GM12875 (cell line): ENCODE results near the gene DOCK11.

Source experiments
- H3K4me3 ChIP-seq: one replicate; pipeline ENCODE4 v1.5.1; 2011; ENCODE audit warnings: low read depth, low read length, control low read depth
- CTCF ChIP-seq: IDR thresholded peaks from 2 replicates; pipeline ENCODE4 v1.5.1; 2011; ENCODE audit warnings: low read depth, mild to moderate bottlenecking, control low read depth, inconsistent platforms, low read length, moderate library complexity, borderline replicate concordance; ENCODE audit not compliant: insufficient read depth

The DOCK11 gene

DNA sequence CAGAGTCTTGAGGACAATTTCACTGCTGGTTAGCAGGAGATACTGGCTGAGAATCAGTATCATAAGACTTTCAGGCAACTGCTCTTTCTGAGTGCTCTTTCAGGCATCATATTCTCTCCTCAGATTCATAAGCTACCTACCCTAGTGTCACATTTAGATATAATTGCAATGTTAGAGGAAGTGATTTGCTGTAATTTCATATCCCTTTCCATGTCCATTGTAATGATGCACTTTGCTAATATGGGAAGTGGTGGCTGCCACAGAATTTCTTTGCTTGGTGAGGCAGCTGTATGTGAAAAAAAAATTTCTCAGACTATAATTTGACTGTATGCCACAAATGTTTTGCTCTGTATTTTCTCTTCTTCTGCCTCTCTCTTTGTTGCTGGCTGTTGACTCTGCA lies 63.3 kb downstream of the DOCK11 start:
- no peak for TF ChIP-seq CTCF
- no peak overlapping the region for H3K4me3 ChIP-seq

- TF ChIP-seq CTCF, result no peak
- no peak overlapping the region for H3K4me3 ChIP-seq
These were observed 64.9 kb downstream of the DOCK11 start for GRCh38 chrX:118560489-118560888.

DNA sequence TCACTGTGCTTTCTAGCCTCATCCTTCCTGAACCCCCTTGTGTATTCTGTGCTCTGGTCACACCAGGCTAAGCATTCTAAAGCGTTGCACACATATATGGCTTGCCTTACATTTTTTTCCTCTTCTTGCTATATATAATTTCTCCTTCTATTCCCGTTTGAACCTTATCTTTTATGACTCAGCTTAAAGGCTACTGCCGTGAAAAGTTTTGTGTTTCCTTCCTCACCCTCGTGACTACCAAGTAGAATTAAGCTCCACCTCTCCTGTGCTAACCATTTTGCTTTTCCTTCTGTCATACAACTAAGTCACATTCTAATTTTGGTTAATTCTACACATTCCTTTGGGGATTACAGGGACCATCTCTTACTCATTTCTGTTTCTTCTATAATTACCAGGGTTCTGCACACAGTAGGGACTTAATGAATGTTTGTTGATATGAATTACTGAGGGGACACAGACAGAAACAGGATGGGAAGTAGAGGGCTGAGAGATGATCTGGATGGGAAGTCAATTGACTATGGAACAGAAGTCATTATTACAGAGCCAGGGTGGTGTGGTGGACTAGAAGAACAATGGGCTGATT lies 67.1 kb downstream of the DOCK11 start:
- TF ChIP-seq CTCF, result no peak
- H3K4me3 ChIP-seq, result no peak overlapping the region

DNA sequence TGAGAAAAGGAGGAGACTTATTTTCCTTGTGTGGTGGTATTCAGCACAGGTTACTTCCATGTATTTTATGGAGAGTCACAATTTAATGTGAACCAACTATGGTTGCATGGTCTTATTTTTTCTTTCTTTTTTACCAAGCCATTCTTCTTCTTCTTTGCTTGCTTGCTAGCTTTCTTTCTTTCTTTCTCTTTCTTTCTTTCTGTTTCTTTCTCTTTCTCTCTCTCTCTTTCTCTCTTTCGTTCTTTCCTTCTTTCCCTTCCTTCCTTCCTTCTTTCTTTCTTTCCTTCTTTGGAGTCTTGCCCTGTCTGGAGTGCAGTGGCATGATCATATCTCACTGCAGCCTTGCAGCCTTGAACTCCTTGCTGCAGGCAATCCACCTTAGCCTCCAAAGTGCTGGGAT lies 68.9 kb downstream of the DOCK11 start:
- H3K4me3 ChIP-seq, result no peak overlapping the region
- no peak for TF ChIP-seq CTCF

DNA sequence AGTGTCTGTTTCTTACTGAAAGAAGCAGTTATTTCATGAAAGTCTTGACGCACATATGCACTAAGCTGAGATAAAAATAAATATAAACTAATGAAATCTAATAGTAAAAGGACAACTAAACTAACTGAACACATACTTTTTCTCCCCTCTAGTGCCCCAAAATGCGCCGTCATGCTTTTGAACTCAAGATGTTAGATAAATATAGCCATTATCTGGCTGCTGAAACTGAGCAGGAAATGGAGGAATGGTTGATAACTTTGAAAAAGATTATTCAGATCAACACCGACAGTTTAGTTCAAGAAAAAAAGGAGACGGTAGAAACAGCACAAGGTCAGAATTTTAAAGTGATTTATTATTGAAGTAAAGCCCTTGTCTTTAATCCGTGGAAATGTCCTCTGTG lies 70.2 kb downstream of the DOCK11 start:
- no peak for TF ChIP-seq CTCF
- H3K4me3 ChIP-seq, result no peak overlapping the region

DNA sequence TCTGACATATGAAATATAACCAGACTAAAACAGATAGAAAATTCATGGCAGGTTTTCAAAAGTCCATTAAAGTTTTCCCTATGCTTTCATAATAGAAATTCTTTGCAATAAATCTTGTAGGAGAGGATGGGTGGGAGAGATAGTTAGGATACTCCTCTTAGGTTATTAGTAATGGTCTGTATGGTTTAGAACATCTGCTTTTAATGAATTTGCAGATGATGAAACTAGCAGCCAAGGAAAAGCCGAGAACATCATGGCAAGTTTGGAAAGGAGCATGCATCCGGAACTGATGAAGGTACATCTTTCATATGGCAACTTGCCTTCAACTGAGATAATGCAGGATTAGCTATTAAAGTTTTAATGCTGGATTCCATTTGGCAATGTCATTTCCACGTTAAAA lies 70.7 kb downstream of the DOCK11 start:
- H3K4me3 ChIP-seq, result no peak overlapping the region
- no peak for TF ChIP-seq CTCF

DNA sequence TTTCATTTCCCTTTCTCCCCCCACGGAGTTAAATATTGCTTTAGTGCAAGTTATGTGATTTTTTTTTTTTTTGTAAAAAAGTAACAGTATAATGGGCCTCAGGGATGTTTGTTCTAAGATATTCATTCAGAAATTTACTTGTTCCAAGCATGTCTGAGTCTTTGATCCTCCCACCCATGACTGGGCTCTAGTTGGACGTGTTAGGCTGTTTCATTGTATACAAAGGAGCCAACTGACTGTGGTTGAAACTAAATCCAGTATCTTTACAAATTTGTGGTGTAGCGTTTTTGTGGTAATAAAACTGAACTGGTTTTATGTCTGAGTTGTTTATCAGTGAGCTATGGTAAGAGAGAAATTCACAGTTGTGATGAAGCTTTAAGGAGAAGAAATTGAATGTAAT lies 74.1 kb downstream of the DOCK11 start:
- no peak for TF ChIP-seq CTCF
- H3K4me3 ChIP-seq, result no peak overlapping the region
